ENCODE results near the gene HSP90AB1.
"Not testable (repeated sequence)": the region's sequence is repeated elsewhere in the genome, so short reads cannot be mapped to it uniquely, and the experiment has no call there.

Gene HSP90AB1

DNA sequence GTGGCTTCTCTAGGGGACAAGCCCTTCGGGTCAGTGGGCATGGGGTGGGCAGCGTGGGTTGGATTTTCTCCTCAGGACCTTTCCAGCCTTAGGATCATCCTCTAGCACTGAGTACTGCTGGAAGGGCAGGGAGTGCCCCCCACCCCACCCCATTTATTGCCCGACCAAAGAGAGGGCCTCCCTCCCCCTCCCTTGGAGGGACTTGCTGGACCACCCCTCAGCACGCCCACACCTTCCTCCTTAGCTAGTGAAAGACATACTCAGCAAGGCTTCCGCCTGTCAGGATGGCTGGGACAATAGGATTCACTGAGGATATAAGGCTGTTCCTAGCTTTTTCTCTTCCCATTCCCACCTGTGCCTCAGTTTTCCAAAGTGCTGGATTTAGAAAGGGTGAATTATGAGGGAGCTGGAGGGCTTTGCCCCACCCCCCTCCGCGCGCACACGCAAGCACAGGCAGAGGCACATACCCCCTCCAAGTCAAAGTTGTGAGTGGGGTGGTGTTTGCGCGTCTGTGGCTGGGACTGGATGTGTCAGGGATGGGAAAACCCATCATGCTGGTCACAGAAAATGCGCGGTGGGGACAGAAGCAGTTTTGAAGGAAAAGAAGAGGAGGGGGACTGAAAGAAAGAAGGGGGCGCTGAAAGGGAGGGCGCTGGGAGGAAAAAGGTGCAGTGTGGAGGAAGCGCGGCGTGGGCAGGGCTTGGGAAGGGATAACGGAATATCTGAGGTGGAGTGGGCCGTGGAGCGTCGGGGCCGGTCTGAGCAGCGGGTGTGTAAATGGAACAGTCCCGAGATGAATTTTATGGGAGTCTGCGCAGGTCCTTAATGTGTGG, 24.2 kb upstream of the HSP90AB1 start:
- DNase-seq, result no peak

- DNase-seq, result peak; percentile 76
Observed at GRCh38 chr6:44223319-44224028, 23.4 kb upstream of the HSP90AB1 start, which contains the start of gene SLC29A1. SLC29A1 (plus strand) TSS chr6:44223595; CDS start chr6:44227314, 3,719 bp downstream.

GRCh38 chr6:44224029-44224964, 22.6 kb upstream of the HSP90AB1 start:
- peak; percentile 60 for DNase-seq

DNA sequence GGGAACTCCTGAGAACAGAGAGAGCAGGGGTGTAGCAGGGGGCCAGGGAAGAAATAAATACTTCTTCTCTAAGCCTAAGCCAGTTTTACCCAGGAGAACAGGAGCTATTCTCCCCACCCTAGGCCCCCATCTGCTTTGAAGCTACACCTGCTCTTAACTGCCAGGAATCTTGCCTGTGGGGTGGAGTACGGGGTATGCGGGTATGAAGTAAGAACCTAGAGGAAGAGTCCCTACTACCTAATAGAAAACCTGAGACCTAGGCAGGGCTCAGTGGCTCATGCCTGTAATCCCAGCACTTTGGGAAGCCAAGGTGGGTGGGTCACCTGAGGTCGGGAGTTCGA, 22.0 kb upstream of the HSP90AB1 start:
- DNase-seq, result no peak

DNA sequence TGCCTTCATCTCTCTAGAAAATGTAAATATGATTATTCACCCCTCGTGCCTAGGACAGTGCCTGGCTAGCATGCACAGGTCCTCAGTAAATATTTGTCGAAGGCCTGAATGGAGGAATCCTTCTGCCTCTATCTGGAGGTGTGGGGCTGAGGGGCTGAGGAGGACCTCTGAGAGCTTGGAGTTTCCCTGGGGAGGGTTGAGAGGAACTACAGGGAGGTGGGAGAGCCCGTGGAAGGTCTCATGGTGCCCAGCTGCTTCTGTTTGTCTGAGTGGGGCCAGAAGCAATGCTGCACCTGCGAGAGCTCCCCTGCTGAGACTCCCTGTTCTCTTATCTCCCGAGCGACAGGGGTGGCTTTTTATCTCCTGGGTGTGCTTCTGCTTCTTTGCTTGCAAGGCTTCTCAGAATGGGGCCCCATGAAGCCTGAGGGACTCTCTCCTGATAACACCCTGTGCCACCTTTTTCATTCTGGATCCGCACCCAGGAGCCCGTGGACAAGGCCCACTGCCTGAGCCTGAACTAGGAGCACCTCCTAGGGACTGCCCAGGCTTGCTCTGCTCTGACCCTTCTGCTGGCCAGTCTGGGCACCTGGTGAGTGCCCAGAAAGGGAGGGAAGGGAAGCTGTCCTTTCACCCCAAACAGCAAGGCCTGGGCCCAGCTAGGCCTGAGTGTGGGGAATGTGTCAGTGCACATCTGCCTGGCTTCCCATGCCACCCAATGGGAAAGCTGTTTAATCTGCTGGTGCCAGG, 21.1 kb upstream of the HSP90AB1 start:
- no peak for DNase-seq

GRCh38 chr6:44226368-44227147, 20.3 kb upstream of the HSP90AB1 start:
- no peak for DNase-seq

DNA sequence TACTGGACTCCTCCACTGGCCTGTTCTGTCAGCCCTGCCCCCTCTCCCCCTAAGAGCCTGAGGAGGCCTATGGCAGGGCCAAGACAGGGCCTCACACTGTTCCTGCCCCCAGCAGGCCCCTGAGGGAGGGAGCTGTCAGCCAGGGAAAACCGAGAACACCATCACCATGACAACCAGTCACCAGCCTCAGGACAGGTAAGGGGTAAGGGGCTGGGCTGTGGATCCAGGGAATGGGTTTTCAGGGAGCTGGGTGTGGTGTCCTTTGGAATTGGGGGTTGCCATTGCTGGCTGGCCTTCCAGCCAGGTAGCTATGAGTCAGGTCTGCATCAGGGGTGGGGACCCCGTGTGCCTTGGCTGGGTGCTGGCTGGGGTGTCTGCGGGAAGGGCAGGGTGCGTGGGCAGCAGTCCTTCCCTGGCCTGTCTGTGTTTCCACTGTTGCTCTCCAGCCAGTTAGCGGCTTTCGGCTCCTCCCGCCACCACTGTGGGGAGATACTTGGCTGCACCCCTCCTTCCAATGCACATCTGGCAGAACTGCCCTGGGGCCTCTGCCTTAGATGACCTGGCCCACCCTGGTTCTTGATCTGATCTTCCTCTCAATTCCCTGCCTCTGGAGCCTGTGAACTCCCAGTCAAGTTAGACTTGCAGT, 19.6 kb upstream of the HSP90AB1 start:
- no peak for DNase-seq

- DNase-seq, result no peak
Observed at GRCh38 chr6:44228031-44228430, 18.9 kb upstream of the HSP90AB1 start.

GRCh38 chr6:44228433-44228832, 18.5 kb upstream of the HSP90AB1 start:
- DNase-seq, result no peak

DNA sequence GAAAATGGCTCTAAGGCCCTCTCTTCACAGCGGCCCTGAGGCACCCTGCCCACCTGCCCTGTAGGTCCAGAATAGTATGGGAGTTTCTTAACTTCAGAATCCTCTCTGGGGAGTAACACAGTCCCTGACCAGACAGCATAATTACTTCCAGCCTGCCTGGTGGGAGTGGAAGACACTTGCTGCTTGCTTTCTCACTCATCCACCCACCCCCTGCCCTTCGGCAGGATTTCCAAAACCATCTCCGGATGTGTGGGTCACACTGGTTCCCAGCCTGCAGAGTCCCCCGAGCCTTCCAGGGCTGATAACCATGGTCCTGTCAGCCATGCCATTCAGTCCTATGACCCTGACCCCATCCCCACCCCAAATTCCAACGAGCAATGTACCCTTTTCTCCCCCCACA, 18.1 kb upstream of the HSP90AB1 start:
- DNase-seq, result no peak

GRCh38 chr6:44229376-44230033, 17.4 kb upstream of the HSP90AB1 start:
- no peak for DNase-seq

DNA sequence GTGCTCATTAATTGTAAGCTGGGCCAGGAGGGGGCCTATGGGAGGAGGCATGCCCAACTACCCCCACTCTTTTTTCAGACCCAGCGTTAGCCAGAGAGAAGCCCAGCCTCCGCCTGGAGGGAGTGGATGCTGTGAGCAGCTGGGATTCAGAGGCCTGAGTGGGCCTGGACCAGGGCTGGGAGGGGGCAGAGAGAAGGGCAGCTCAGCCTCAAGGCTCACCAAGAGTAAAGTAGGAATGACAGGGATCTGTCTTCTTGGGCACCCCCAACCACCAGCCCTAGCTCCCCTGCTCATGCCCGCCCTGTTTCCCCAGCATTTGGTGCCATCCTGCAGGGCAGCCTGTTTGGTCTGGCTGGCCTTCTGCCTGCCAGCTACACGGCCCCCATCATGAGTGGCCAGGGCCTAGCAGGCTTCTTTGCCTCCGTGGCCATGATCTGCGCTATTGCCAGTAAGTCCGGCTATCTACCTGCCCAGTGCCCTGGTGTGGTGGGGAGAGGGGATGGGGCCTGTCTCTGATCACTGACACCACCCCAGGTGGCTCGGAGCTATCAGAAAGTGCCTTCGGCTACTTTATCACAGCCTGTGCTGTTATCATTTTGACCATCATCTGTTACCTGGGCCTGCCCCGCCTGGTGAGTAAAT, 16.7 kb upstream of the HSP90AB1 start:
- no peak for DNase-seq

DNA sequence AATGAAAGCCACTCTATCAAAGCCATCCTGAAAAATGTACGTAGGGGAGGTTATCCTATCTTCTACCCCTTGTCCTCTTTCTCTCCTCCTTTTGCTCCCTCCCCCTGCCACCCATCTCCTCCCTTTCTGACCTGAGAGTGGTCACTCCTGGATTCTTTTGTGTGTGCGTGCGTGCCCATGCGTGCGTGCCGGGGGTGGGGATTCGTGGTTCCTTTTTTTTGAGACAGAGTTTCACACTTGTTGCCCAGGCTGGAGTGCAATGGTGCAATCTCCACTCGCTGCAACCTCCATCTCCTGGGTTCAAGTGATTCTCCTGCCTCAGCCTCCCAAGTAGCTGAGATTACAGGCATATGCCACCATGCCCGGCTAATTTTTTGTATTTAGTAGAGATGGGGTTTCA, 15.5 kb upstream of the HSP90AB1 start:
- DNase-seq, result not testable (repeated sequence)

- DNase-seq, result no peak
Observed at GRCh38 chr6:44232676-44233566, 14.0 kb upstream of the HSP90AB1 start.

- DNase-seq, result no peak
Observed at GRCh38 chr6:44233567-44234100, 13.3 kb upstream of the HSP90AB1 start.

GRCh38 chr6:44234101-44235025, 12.5 kb upstream of the HSP90AB1 start:
- peak; percentile 6 for DNase-seq

- DNase-seq, result no peak
Observed at GRCh38 chr6:44235269-44235668, 11.6 kb upstream of the HSP90AB1 start.

Measured in NCI-H1105 treated with DMSO at 0.1 percent for 48 hours (cell line).